Ascending aorta (tissue), 2 donors: ENCODE data around the gene ARMCX2. TPM values are rescaled to one million over a fixed set of nuclear protein-coding genes. Genes with fewer than 3 reads are reported as not detected.

Experiments
- DNase-seq, 2 donors: peaks; one replicate each; pipeline ENCODE4 v3.0.0-alpha.2; 2019; ENCODE audit warnings: low spot score in 2 of 2
- H3K27ac ChIP-seq, 2 donors: fragments of 200-600 bp; sonication (generic); one replicate each; pipeline ENCODE4 v1.5.1; 2016 to 2017; ENCODE audit warnings: mild to moderate bottlenecking in 1 of 2
- H3K27me3 ChIP-seq: fragments of 200-600 bp; sonication (generic); one replicate; pipeline ENCODE4 v1.5.1; 2017
- H3K36me3 ChIP-seq, 2 donors: fragments of 200-600 bp; sonication (generic); one replicate each; pipeline ENCODE4 v1.5.1; 2016
- H3K4me1 ChIP-seq, 2 donors: fragments of 200-600 bp; sonication (generic); one replicate each; pipeline ENCODE4 v1.5.1; 2016 to 2017; ENCODE audit warnings: mild to moderate bottlenecking in 1 of 2
- H3K4me3 ChIP-seq, 2 donors: fragments of 200-600 bp; sonication (generic); one replicate each; pipeline ENCODE4 v1.5.1; 2016 to 2017; ENCODE audit warnings: mild to moderate bottlenecking in 1 of 2
- H3K9me3 ChIP-seq, 2 donors: fragments of 200-600 bp; sonication (generic); one replicate each; pipeline ENCODE4 v1.5.1; 2016
- CTCF ChIP-seq, 3 experiments: fragments of 200-600 bp in 2 of 3; fragments of 450-650 bp in 1 of 3; sonication (generic) in 2 of 3; IDR thresholded peaks; one replicate each; pipeline ENCODE4 v1.5.1; 2016 to 2019; ENCODE audit warnings: antibody characterized with exemption in 3 of 3, mild to moderate bottlenecking in 1 of 3, moderate library complexity in 1 of 3
- intact Hi-C: fragments of 100-400 bp; cut with DNase I; formaldehyde crosslinking; loops from one replicate; pipeline ENCODE4 v1.15.1; 2023
- total RNA-seq: library from RNA; depleted of rRNA; stranded (reverse); fragments of >200 nt; gene quantifications from one replicate; pipeline ENCODE4 v1.1.0, GENCODE V29; 2016

The ARMCX2 gene
- total RNA-seq, 1 donor from 2014 or later = 9.7 TPM

- TF ChIP-seq CTCF (IDR thresholded peaks at IDR 0.05) = no peak
- no peaks in the 10 kb centered on the region for H3K4me1 ChIP-seq
- H3K27me3 ChIP-seq = no peaks in the 10 kb centered on the region
- intact Hi-C loops = no loop called here
- no peaks in the 10 kb centered on the region for H3K36me3 ChIP-seq
- no peaks in the 10 kb centered on the region for H3K9me3 ChIP-seq
- H3K27ac ChIP-seq = no peak overlapping the region
- DNase-seq = no peak
- H3K4me3 ChIP-seq = peak overlapping the region in 1 of 2 donors; percentile 24
Measured at GRCh38 chrX:101685923-101686322, 26.3 kb upstream of the ARMCX2 start.

- Histone ChIP-seq H3K9me3 (no peaks in the 10 kb centered on the region), H3K27me3 (no peaks in the 10 kb centered on the region), H3K27ac (no peak overlapping the region), H3K4me3 (no peak overlapping the region), H3K36me3 (no peaks in the 10 kb centered on the region), H3K4me1 (no peaks in the 10 kb centered on the region)
- DNase-seq = no peak
- intact Hi-C loops = no loop called here
- TF ChIP-seq CTCF (IDR thresholded peaks at IDR 0.05) = no peak
Measured at GRCh38 chrX:101682723-101683122, 23.1 kb upstream of the ARMCX2 start.

GRCh38 chrX:101677028-101677427 is 17.4 kb upstream of the ARMCX2 start:
- Histone ChIP-seq H3K36me3 (no peaks in the 10 kb centered on the region), H3K4me3 (no peak overlapping the region), H3K27ac (no peak overlapping the region), H3K4me1 (no peaks in the 10 kb centered on the region), H3K27me3 (no peaks in the 10 kb centered on the region), H3K9me3 (no peaks in the 10 kb centered on the region)
- no peak for DNase-seq
- intact Hi-C loops = no loop called here
- no peak for TF ChIP-seq CTCF (IDR thresholded peaks at IDR 0.05)

GRCh38 chrX:101676571-101676970 is 16.9 kb upstream of the ARMCX2 start:
- intact Hi-C loops = no loop called here
- no peaks in the 10 kb centered on the region for H3K9me3 ChIP-seq
- no peaks in the 10 kb centered on the region for H3K4me1 ChIP-seq
- no peaks in the 10 kb centered on the region for H3K27me3 ChIP-seq
- no peak for DNase-seq
- no peaks in the 10 kb centered on the region for H3K36me3 ChIP-seq
- no peak overlapping the region for H3K27ac ChIP-seq
- no peak for TF ChIP-seq CTCF (IDR thresholded peaks at IDR 0.05)
- no peak overlapping the region for H3K4me3 ChIP-seq

GRCh38 chrX:101668143-101668542 is 8.5 kb upstream of the ARMCX2 start:
- no peaks in the 10 kb centered on the region for H3K9me3 ChIP-seq
- no peak for DNase-seq
- H3K27me3 ChIP-seq = no peaks in the 10 kb centered on the region
- no peak for TF ChIP-seq CTCF (IDR thresholded peaks at IDR 0.05)
- H3K36me3 ChIP-seq = no peaks in the 10 kb centered on the region
- intact Hi-C loops = no loop called here
- H3K4me1 ChIP-seq = no peaks in the 10 kb centered on the region
- H3K27ac ChIP-seq = no peak overlapping the region
- no peak overlapping the region for H3K4me3 ChIP-seq
